Measurements from ENCODE around the gene AVEN.
"Not testable (repeated sequence)": the region's sequence is repeated elsewhere in the genome, so short reads cannot be mapped to it uniquely, and the experiment has no call there.

Gene AVEN

DNA sequence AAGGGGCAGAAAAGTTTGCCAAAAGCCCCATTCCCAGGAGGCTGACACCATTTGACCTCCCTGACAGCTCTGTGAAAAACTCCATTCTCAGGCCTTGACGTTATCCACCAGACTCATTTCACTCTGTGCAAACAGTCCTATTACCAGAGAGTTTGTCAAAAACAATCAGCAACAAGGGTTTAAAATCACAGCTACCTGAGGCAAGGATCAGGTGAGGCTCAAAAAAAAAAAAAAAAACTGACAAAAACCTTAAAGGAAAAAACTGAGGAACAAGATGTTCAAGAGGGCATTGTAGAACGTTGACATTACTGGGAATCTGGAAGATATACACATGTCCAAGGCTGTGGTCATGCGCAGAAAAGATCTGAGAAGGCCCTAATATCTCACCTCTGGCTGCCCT is 11.4 kb downstream of the AVEN start:
- ChIA-PET CTCF (no interaction called here), POLR2A (no interaction called here)
- no peak for TF ChIP-seq BHLHE40 (IDR thresholded peaks at IDR 0.05; ENCODE audit: borderline replicate concordance)
- no peak for TF ChIP-seq FOXM1 (IDR thresholded peaks at IDR 0.05; ENCODE audit: borderline replicate concordance)
- TF ChIP-seq ARNT (IDR thresholded peaks at IDR 0.05) = no peak
- TF ChIP-seq LEF1 (IDR thresholded peaks at IDR 0.05; ENCODE audit: borderline replicate concordance) = no peak
- TF ChIP-seq L3MBTL2 (conservative IDR thresholded peaks at IDR 0.05) = no peak
- no peak for TF ChIP-seq FOXK2 (IDR thresholded peaks at IDR 0.05)
- no peak for TF ChIP-seq FOXA1 (IDR thresholded peaks at IDR 0.05)
- no peak for TF ChIP-seq ZNF384 (IDR thresholded peaks at IDR 0.05)
- TF ChIP-seq, protein P1, sequence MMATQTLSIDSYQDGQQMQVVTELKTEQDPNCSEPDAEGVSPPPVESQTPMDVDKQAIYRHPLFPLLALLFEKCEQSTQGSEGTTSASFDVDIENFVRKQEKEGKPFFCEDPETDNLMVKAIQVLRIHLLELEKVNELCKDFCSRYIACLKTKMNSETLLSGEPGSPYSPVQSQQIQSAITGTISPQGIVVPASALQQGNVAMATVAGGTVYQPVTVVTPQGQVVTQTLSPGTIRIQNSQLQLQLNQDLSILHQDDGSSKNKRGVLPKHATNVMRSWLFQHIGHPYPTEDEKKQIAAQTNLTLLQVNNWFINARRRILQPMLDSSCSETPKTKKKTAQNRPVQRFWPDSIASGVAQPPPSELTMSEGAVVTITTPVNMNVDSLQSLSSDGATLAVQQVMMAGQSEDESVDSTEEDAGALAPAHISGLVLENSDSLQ (IDR thresholded peaks at IDR 0.05) = no peak
- TF ChIP-seq SUZ12 (IDR thresholded peaks at IDR 0.05) = no peak
- no peak for TF ChIP-seq HDGF (IDR thresholded peaks at IDR 0.05; ENCODE audit: borderline replicate concordance)
- no peak for TF ChIP-seq SP1 (IDR thresholded peaks at IDR 0.05)
- no peak for DNase-seq (ENCODE audit: extremely low spot score)

DNA sequence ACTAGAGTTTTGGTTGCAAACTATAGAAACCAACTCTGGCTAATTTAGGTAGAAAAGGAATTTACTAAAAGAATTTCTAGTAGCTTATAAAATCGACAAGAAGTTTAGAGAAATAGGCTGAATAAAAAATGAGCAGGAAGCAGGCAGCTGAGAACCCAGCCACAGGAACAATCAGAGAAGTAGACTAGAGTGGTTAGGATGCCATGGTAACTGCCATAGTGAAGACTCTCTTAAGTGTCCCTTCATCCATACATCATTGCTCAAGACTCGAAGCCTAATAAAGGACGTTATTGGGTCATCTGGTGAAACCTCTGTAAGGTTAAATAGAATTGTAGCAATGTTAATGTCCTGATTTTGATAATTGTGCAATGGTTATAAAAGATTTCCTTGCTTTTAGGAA is 13.8 kb downstream of the AVEN start:
- CTCF ChIA-PET = interaction anchor here (1.1 kb wide), 1 partner anchor 12 kb away, joined by 3 read pairs; no protein-coding TSS in a partner anchor
- TF ChIP-seq L3MBTL2 (conservative IDR thresholded peaks at IDR 0.05) (no peak), SUZ12 (IDR thresholded peaks at IDR 0.05) (no peak), BHLHE40 (IDR thresholded peaks at IDR 0.05; ENCODE audit: borderline replicate concordance) (no peak), ELF4 (IDR thresholded peaks at IDR 0.05) (no peak), LEF1 (IDR thresholded peaks at IDR 0.05; ENCODE audit: borderline replicate concordance) (no peak), ZNF384 (IDR thresholded peaks at IDR 0.05) (no peak)

DNA sequence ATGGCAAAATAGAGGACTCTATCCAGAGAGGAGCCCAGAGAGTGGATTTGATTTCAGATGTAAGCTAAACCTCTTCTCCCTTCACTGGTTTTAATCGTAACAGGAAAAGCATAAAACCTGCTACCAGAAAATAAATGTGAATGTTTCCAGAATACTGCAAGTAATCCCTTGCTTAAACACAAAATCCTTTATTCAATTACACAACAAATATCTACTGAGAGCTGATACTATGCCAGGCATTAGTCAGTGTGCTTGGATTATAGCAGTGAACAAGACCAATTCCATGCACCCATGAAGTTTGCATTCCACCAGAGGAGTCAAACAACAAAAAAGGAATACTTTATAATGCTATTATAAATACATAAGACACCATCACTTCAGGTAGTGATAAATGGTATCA is 15.1 kb downstream of the AVEN start:
- POLR2A ChIA-PET = no interaction called here
- CTCF ChIA-PET = no interaction called here
- DNase-seq (ENCODE audit: extremely low spot score) = no peak

More for the DNA sequence above, 13.8 kb downstream of the AVEN start:
- POLR2A ChIA-PET = no interaction called here
- no peak for DNase-seq (ENCODE audit: extremely low spot score)

DNA sequence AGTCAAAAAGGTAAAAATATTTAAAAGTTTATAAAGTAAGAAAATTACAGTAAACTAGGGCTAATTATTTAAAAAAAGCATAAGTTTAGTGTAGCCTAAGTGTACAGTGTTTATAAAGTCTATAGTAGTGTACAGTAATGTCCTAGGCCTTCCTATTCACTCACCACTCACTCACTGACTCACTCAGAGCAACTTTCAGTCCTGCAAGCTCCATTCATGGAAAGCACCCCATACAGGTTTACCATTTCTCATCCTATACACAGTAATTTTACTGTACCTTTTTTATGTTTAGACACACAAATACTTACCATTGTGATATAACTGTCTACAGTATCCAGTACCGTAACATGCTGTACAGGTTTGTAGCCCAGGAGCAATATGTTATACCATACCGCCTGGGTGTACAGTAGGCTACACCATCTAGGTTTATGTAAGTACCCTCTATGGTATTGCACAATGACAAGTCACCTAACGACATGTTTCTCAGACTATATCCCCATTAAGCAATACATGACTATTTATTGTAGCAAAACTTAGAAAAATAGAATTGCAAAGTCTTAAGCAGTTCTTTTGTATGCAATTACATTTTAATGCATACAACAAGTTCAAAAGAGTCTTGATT is 19.5 kb downstream of the AVEN start:
- DNase-seq (ENCODE audit: extremely low spot score) = no peak
- ChIA-PET CTCF (no interaction called here), POLR2A (no interaction called here)
- TF ChIP-seq CTBP1 (IDR thresholded peaks at IDR 0.05; ENCODE audit: borderline replicate concordance) (no peak), FOXM1 (IDR thresholded peaks at IDR 0.05; ENCODE audit: borderline replicate concordance) (no peak), ARNT (IDR thresholded peaks at IDR 0.05) (no peak), NFRKB (IDR thresholded peaks at IDR 0.05) (no peak), ZNF384 (IDR thresholded peaks at IDR 0.05) (no peak), L3MBTL2 (conservative IDR thresholded peaks at IDR 0.05) (no peak), TARDBP (IDR thresholded peaks at IDR 0.05) (no peak), FOXK2 (IDR thresholded peaks at IDR 0.05) (no peak), LEF1 (IDR thresholded peaks at IDR 0.05; ENCODE audit: borderline replicate concordance) (no peak), BHLHE40 (IDR thresholded peaks at IDR 0.05; ENCODE audit: borderline replicate concordance) (no peak), SUZ12 (IDR thresholded peaks at IDR 0.05) (no peak), ELF4 (IDR thresholded peaks at IDR 0.05) (no peak), FOXA1 (IDR thresholded peaks at IDR 0.05) (no peak), HDGF (IDR thresholded peaks at IDR 0.05; ENCODE audit: borderline replicate concordance) (no peak), SP1 (IDR thresholded peaks at IDR 0.05) (no peak)
- TF ChIP-seq, protein P1 (IDR thresholded peaks at IDR 0.05) = no peak

More for the DNA sequence above, 15.1 kb downstream of the AVEN start:
- TF ChIP-seq ARNT (IDR thresholded peaks at IDR 0.05) = no peak
- no peak for TF ChIP-seq HDGF (IDR thresholded peaks at IDR 0.05; ENCODE audit: borderline replicate concordance)
- no peak for TF ChIP-seq ELF4 (IDR thresholded peaks at IDR 0.05)
- TF ChIP-seq FOXK2 (IDR thresholded peaks at IDR 0.05) = no peak
- TF ChIP-seq FOXA1 (IDR thresholded peaks at IDR 0.05) = no peak
- TF ChIP-seq, protein P1 (IDR thresholded peaks at IDR 0.05) = no peak
- no peak for TF ChIP-seq CTBP1 (IDR thresholded peaks at IDR 0.05; ENCODE audit: borderline replicate concordance)
- TF ChIP-seq NFRKB (IDR thresholded peaks at IDR 0.05) = no peak

DNA sequence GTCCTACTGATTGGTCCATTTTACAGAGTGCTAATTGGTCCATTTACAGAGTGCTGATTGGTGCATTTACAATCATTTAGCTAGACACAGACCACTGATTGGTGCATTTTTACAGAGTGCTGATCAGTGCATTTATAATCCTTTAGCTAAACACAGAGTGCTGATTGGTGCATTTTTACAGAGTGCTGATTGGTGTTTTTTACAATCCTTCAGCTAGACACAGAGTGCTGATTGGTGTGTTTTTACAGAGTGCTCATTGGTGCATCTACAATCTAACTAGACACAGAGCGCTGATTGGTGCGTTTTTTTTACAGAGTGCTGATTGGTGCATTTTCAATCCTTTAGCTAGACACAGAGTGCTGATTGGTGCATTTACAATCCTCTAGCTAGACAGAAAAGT is 20.3 kb downstream of the AVEN start:
- CTCF ChIA-PET; DNase-seq (ENCODE audit: extremely low spot score); POLR2A ChIA-PET: not testable (repeated sequence)

DNA sequence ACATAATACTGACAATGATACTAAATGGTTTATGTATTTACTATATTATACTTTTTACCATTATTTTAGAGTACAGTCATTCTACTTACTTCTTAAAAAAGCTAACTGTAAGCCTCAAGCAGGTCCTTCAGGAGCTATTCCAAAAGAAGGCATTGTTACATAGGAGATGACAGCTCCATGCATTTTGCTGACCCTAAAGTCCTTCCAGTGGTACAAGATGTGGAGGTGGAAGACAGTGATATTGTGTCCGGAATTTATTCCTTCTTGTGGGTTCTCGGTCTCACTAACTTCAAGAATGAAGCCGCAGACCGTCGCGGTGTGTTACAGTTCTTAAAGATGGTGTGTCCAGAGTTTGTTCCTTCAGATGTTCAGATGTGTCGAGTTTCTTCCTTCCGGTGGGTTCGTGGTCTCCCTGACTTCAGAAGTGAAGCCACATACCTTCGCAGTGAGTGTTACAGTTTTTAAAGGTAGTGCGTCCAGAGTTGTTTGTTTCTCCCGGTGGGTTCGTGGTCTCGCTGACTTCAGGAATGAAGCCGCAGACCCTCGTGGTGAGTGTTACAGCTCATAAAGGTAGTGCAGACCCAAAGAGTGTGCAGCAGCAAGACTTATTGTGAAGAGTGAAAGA is 20.9 kb downstream of the AVEN start:
- DNase-seq (ENCODE audit: extremely low spot score) = no peak
- POLR2A ChIA-PET = no interaction called here
- TF ChIP-seq ELF4 (IDR thresholded peaks at IDR 0.05) = no peak
- no peak for TF ChIP-seq SP1 (IDR thresholded peaks at IDR 0.05)
- TF ChIP-seq TARDBP (IDR thresholded peaks at IDR 0.05) = no peak
- TF ChIP-seq NFRKB (IDR thresholded peaks at IDR 0.05) = no peak
- TF ChIP-seq FOXA1 (IDR thresholded peaks at IDR 0.05) = no peak
- no peak for TF ChIP-seq ARNT (IDR thresholded peaks at IDR 0.05)
- TF ChIP-seq, protein P1 (IDR thresholded peaks at IDR 0.05) = no peak
- TF ChIP-seq HDGF (IDR thresholded peaks at IDR 0.05; ENCODE audit: borderline replicate concordance) = no peak
- no peak for TF ChIP-seq FOXK2 (IDR thresholded peaks at IDR 0.05)
- TF ChIP-seq CTBP1 (IDR thresholded peaks at IDR 0.05; ENCODE audit: borderline replicate concordance) = no peak
- CTCF ChIA-PET = no interaction called here
